ENCODE results near the gene DMBX1.

- TF ChIP-seq, protein P1, sequence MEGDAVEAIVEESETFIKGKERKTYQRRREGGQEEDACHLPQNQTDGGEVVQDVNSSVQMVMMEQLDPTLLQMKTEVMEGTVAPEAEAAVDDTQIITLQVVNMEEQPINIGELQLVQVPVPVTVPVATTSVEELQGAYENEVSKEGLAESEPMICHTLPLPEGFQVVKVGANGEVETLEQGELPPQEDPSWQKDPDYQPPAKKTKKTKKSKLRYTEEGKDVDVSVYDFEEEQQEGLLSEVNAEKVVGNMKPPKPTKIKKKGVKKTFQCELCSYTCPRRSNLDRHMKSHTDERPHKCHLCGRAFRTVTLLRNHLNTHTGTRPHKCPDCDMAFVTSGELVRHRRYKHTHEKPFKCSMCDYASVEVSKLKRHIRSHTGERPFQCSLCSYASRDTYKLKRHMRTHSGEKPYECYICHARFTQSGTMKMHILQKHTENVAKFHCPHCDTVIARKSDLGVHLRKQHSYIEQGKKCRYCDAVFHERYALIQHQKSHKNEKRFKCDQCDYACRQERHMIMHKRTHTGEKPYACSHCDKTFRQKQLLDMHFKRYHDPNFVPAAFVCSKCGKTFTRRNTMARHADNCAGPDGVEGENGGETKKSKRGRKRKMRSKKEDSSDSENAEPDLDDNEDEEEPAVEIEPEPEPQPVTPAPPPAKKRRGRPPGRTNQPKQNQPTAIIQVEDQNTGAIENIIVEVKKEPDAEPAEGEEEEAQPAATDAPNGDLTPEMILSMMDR (IDR thresholded peaks at IDR 0.05), result no peak
- no peak for TF ChIP-seq POLR2A (IDR thresholded peaks at IDR 0.05)
Observed at GRCh38 chr1:46457178-46457577, 32.5 kb upstream of the DMBX1 start.
